GM23338 (cell line): ENCODE measurements around the gene SOD3. TPM values are rescaled to one million over a fixed set of nuclear protein-coding genes. Genes with fewer than 3 reads are reported as not detected.

ENCODE experiments used
- ATAC-seq: fragments of 200-7000 bp; cut with Tn5 transposase; 3 replicates; pipeline ENCODE4 v1.9.1; 2020
- DNase-seq: peaks from one replicate; pipeline ENCODE4 v3.0.0-alpha.2; 2015; ENCODE audit warnings: low spot score
- H2AFZ ChIP-seq: fragments of 200-600 bp; sonication (generic); 2 replicates; pipeline ENCODE4 v1.8.0; 2016; ENCODE audit warnings: antibody characterized with exemption, mild to moderate bottlenecking, moderate library complexity
- H3F3A ChIP-seq: fragments of 200-600 bp; sonication (generic); replicated peaks from 2 replicates; pipeline ENCODE4 v1.8.0; 2017; ENCODE audit warnings: antibody characterized with exemption, mixed run types, low read depth
- H3K27ac ChIP-seq: fragments of 200-600 bp; sonication (generic); 2 replicates; pipeline ENCODE4 v1.6.1; 2016; ENCODE audit warnings: low read depth
- H3K27me3 ChIP-seq: fragments of 200-600 bp; sonication (generic); 2 replicates; pipeline ENCODE4 v1.8.0; 2016; ENCODE audit warnings: mild to moderate bottlenecking, mixed run types, moderate library complexity; ENCODE audit not compliant: insufficient read depth
- H3K36me3 ChIP-seq: fragments of 200-600 bp; sonication (generic); 2 replicates; pipeline ENCODE4 v1.8.0; 2016; ENCODE audit warnings: mild to moderate bottlenecking; ENCODE audit not compliant: insufficient read depth
- H3K4me1 ChIP-seq: fragments of 200-600 bp; sonication (generic); 2 replicates; pipeline ENCODE4 v1.8.0; 2016; ENCODE audit warnings: mild to moderate bottlenecking, moderate library complexity; ENCODE audit not compliant: insufficient read depth
- H3K4me2 ChIP-seq: fragments of 200-600 bp; sonication (generic); 2 replicates; pipeline ENCODE4 v1.7.1; 2017; ENCODE audit warnings: mixed run types
- H3K4me3 ChIP-seq: fragments of 200-600 bp; sonication (generic); 2 replicates; pipeline ENCODE4 v1.6.1; 2016; ENCODE audit warnings: mixed run types
- H3K79me2 ChIP-seq: fragments of 200-600 bp; sonication (generic); replicated peaks from 2 replicates; pipeline ENCODE4 v1.8.0; 2017; ENCODE audit warnings: mild to moderate bottlenecking; ENCODE audit not compliant: insufficient read depth
- H3K9me2 ChIP-seq: fragments of 200-600 bp; sonication (generic); 2 replicates; pipeline ENCODE4 v1.8.0; 2017; ENCODE audit not compliant: insufficient read depth
- H4K20me1 ChIP-seq: fragments of 200-600 bp; sonication (generic); replicated peaks from 2 replicates; pipeline ENCODE4 v1.8.0; 2017; ENCODE audit warnings: mild to moderate bottlenecking; ENCODE audit not compliant: insufficient read depth
- H3K27ac Mint-ChIP-seq: 2 replicates; pipeline ENCODE4 v1.8.0; 2020; ENCODE audit warnings: inconsistent platforms, mild to moderate bottlenecking, moderate library complexity, mixed read lengths
- H3K27me3 Mint-ChIP-seq: 3 replicates; pipeline ENCODE4 v1.8.0; 2022; ENCODE audit warnings: low read depth, mild to moderate bottlenecking, moderate library complexity, mixed read lengths, inconsistent platforms; ENCODE audit not compliant: insufficient read depth, poor library complexity
- H3K36me3 Mint-ChIP-seq: 3 replicates; pipeline ENCODE4 v1.8.0; 2021; ENCODE audit warnings: low read depth, mild to moderate bottlenecking, inconsistent platforms, moderate library complexity, mixed read lengths
- H3K4me1 Mint-ChIP-seq: 3 replicates; pipeline ENCODE4 v1.8.0; 2020; ENCODE audit warnings: mild to moderate bottlenecking, inconsistent platforms, mixed read lengths
- H3K4me3 Mint-ChIP-seq: 3 replicates; pipeline ENCODE4 v1.8.0; 2021; ENCODE audit warnings: moderate library complexity, mild to moderate bottlenecking, inconsistent platforms, mixed read lengths
- H3K9me3 Mint-ChIP-seq: 3 replicates; pipeline ENCODE4 v1.8.0; 2020; ENCODE audit warnings: moderate library complexity, mild to moderate bottlenecking, inconsistent platforms, mixed read lengths
- CREB1 ChIP-seq: fragments of 250-450 bp; sonication (Bioruptor Pico); IDR thresholded peaks from 2 replicates; pipeline ENCODE4 v1.5.0; 2020; ENCODE audit warnings: low read depth, mild to moderate bottlenecking, moderate library complexity
- EZH2 ChIP-seq: fragments of 200-600 bp; sonication (generic); IDR thresholded peaks from one replicate; pipeline ENCODE4 v1.8.0; 2017; ENCODE audit warnings: antibody characterized with exemption, mild to moderate bottlenecking, low read depth; ENCODE audit not compliant: unreplicated experiment
- NANOG ChIP-seq: IDR thresholded peaks from 2 replicates; pipeline ENCODE4 v1.6.1; 2016; ENCODE audit warnings: antibody characterized with exemption, borderline replicate concordance
- ZNF331 ChIP-seq: fragments of 250-450 bp; sonication (Bioruptor Pico); IDR thresholded peaks from 2 replicates; pipeline ENCODE4 v1.5.0; 2020; ENCODE audit warnings: low read depth, mild to moderate bottlenecking, moderate library complexity
- polyA plus RNA-seq: library from polyadenylated mRNA; unstranded; fragments of >200 nt; fragmentation: Nextera tagmentation; extraction: Ambion mirVana; gene quantifications from 2 replicates; pipeline ENCODE4 v1.2.1, GENCODE V29; 2016
- total RNA-seq: library from RNA; depleted of rRNA; stranded (reverse); fragments of >200 nt; shearing (Covaris generic); gene quantifications from 2 replicates; pipeline ENCODE4 v1.2.3, GENCODE V29; 2014
- TF ChIP-seq, protein P1 (sequence below), 2 experiments: fragments of 200-600 bp in 1 of 2; sonication (generic) in 1 of 2; conservative IDR thresholded peaks; 2 replicates each; pipeline versions ENCODE4 v1.5.1 to v1.6.1; 2016 to 2017; ENCODE audit warnings: antibody characterized with exemption in 2 of 2, low read depth in 2 of 2, mild to moderate bottlenecking in 2 of 2, moderate library complexity in 1 of 2
- TF ChIP-seq, protein P2 (sequence below): IDR thresholded peaks from 2 replicates; pipeline ENCODE4 v1.6.1; 2016; ENCODE audit warnings: antibody characterized with exemption
- TF ChIP-seq, protein P3 (sequence below): fragments of 250-450 bp; sonication (Bioruptor Pico); IDR thresholded peaks from 2 replicates; pipeline ENCODE4 v1.5.0; 2020; ENCODE audit warnings: mild to moderate bottlenecking, moderate library complexity

The SOD3 gene
- total and polyA plus RNA-seq, 2 experiments from 2014 or later = 7.5 to 11.8 TPM

DNA sequence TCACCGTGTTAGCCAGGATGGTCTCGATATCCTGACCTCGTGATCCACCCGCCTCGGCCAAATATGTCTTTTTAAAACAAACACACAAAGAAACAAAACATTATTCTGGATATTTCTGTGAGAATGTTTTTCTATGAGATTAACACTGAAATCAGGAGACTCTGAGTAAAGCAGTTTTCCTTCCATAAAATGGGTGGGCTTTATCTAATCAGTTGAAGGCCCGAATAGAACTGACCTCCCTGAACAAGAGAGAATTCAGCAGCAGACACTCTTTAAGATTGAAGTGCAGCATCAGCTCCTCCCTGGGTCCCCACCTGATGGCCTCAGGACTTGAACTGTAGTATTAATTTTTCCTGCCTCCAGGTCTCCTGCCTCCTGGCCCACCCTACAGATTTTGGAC is 22.4 kb upstream of the SOD3 start:
- Histone ChIP-seq H3K4me3 (no peak overlapping the region), H3K36me3 (no peaks in the 10 kb centered on the region), H3K27ac (no peak overlapping the region), H3K79me2 (no peaks in the 10 kb centered on the region), H3K9me2 (0 out of 2 replicates have a peak, but pooled peaks cover 10% of the 10 kb centered on the region), H3K27me3 (no peaks in the 10 kb centered on the region), H3K4me1 (peaks cover 3% of the 10 kb centered on the region; the same call in 1 of the 2 replicates), H3K4me2 (no peak overlapping the region), H3F3A (0 out of 2 replicates have a peak, but pooled peaks cover 3% of the 10 kb centered on the region), H4K20me1 (no peaks in the 10 kb centered on the region), H2AFZ (no peak overlapping the region)
- no peak overlapping the region for H3K27ac Mint-ChIP-seq
- no peaks in the 10 kb centered on the region; the same call in 2 of the 3 replicates for H3K36me3 Mint-ChIP-seq
- DNase-seq (no peak), ATAC-seq (no peak)
- H3K27me3 Mint-ChIP-seq = peaks cover 2% of the 10 kb centered on the region
- H3K9me3 Mint-ChIP-seq = no peaks in the 10 kb centered on the region
- TF ChIP-seq CREB1 (CRISPR knock-in tag) (no peak), NANOG (no peak), EZH2 (no peak)
- TF ChIP-seq, protein P1, sequence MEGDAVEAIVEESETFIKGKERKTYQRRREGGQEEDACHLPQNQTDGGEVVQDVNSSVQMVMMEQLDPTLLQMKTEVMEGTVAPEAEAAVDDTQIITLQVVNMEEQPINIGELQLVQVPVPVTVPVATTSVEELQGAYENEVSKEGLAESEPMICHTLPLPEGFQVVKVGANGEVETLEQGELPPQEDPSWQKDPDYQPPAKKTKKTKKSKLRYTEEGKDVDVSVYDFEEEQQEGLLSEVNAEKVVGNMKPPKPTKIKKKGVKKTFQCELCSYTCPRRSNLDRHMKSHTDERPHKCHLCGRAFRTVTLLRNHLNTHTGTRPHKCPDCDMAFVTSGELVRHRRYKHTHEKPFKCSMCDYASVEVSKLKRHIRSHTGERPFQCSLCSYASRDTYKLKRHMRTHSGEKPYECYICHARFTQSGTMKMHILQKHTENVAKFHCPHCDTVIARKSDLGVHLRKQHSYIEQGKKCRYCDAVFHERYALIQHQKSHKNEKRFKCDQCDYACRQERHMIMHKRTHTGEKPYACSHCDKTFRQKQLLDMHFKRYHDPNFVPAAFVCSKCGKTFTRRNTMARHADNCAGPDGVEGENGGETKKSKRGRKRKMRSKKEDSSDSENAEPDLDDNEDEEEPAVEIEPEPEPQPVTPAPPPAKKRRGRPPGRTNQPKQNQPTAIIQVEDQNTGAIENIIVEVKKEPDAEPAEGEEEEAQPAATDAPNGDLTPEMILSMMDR (conservative IDR thresholded peaks at IDR 0.05; ENCODE audit: low read depth in 2 of 2) = no peak
- H3K4me3 Mint-ChIP-seq = no peak overlapping the region
- peaks cover 12% of the 10 kb centered on the region for H3K4me1 Mint-ChIP-seq

DNA sequence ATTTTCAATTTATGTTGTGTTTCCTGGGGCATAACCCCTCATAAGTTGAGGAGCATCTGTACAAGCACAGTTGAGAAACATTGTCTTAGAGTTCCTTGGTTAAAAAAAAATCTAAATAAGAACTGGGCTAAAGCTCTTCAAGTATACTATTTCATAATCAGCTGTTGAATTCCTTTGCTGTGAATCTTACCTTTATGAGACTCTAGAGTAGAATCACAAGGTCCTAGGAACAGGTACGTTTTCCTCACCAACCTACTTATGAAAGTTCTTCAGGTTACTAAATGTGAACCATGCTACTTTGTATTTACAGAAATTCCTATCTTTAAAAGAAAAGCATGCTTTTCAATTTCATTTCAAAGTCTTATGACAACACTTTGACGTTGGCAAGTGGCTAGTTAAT is 20.9 kb upstream of the SOD3 start:
- H3K4me1 Mint-ChIP-seq = peaks cover 12% of the 10 kb centered on the region
- no peak for ATAC-seq
- TF ChIP-seq, protein P1 (conservative IDR thresholded peaks at IDR 0.05; ENCODE audit: low read depth in 2 of 2) = no peak
- TF ChIP-seq NANOG (no peak), ZNF331 (CRISPR knock-in tag) (no peak)
- TF ChIP-seq, protein P2, sequence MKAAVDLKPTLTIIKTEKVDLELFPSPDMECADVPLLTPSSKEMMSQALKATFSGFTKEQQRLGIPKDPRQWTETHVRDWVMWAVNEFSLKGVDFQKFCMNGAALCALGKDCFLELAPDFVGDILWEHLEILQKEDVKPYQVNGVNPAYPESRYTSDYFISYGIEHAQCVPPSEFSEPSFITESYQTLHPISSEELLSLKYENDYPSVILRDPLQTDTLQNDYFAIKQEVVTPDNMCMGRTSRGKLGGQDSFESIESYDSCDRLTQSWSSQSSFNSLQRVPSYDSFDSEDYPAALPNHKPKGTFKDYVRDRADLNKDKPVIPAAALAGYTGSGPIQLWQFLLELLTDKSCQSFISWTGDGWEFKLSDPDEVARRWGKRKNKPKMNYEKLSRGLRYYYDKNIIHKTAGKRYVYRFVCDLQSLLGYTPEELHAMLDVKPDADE = no peak
- TF ChIP-seq, protein P3, sequence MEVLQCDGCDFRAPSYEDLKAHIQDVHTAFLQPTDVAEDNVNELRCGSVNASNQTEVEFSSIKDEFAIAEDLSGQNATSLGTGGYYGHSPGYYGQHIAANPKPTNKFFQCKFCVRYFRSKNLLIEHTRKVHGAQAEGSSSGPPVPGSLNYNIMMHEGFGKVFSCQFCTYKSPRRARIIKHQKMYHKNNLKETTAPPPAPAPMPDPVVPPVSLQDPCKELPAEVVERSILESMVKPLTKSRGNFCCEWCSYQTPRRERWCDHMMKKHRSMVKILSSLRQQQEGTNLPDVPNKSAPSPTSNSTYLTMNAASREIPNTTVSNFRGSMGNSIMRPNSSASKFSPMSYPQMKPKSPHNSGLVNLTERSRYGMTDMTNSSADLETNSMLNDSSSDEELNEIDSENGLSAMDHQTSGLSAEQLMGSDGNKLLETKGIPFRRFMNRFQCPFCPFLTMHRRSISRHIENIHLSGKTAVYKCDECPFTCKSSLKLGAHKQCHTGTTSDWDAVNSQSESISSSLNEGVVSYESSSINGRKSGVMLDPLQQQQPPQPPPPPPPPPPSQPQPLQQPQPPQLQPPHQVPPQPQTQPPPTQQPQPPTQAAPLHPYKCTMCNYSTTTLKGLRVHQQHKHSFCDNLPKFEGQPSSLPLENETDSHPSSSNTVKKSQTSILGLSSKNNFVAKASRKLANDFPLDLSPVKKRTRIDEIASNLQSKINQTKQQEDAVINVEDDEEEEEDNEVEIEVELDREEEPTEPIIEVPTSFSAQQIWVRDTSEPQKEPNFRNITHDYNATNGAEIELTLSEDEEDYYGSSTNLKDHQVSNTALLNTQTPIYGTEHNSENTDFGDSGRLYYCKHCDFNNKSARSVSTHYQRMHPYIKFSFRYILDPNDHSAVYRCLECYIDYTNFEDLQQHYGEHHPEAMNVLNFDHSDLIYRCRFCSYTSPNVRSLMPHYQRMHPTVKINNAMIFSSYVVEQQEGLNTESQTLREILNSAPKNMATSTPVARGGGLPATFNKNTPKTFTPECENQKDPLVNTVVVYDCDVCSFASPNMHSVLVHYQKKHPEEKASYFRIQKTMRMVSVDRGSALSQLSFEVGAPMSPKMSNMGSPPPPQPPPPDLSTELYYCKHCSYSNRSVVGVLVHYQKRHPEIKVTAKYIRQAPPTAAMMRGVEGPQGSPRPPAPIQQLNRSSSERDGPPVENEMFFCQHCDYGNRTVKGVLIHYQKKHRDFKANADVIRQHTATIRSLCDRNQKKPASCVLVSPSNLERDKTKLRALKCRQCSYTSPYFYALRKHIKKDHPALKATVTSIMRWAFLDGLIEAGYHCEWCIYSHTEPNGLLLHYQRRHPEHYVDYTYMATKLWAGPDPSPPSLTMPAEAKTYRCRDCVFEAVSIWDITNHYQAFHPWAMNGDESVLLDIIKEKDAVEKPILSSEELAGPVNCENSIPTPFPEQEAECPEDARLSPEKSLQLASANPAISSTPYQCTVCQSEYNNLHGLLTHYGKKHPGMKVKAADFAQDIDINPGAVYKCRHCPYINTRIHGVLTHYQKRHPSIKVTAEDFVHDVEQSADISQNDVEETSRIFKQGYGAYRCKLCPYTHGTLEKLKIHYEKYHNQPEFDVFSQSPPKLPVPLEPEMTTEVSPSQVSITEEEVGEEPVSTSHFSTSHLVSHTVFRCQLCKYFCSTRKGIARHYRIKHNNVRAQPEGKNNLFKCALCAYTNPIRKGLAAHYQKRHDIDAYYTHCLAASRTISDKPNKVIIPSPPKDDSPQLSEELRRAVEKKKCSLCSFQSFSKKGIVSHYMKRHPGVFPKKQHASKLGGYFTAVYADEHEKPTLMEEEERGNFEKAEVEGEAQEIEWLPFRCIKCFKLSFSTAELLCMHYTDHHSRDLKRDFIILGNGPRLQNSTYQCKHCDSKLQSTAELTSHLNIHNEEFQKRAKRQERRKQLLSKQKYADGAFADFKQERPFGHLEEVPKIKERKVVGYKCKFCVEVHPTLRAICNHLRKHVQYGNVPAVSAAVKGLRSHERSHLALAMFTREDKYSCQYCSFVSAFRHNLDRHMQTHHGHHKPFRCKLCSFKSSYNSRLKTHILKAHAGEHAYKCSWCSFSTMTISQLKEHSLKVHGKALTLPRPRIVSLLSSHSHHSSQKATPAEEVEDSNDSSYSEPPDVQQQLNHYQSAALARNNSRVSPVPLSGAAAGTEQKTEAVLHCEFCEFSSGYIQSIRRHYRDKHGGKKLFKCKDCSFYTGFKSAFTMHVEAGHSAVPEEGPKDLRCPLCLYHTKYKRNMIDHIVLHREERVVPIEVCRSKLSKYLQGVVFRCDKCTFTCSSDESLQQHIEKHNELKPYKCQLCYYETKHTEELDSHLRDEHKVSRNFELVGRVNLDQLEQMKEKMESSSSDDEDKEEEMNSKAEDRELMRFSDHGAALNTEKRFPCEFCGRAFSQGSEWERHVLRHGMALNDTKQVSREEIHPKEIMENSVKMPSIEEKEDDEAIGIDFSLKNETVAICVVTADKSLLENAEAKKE (CRISPR knock-in tag) = no peak
- peaks cover 2% of the 10 kb centered on the region for H3K27me3 Mint-ChIP-seq
- Histone ChIP-seq H3K4me2 (no peak overlapping the region), H4K20me1 (no peaks in the 10 kb centered on the region), H3K27me3 (no peaks in the 10 kb centered on the region), H3K79me2 (no peaks in the 10 kb centered on the region), H3K4me1 (peaks cover 3% of the 10 kb centered on the region; the same call in 1 of the 2 replicates), H3K27ac (no peak overlapping the region), H3F3A (0 out of 2 replicates have a peak, but pooled peaks cover 3% of the 10 kb centered on the region), H3K4me3 (no peak overlapping the region), H3K36me3 (no peaks in the 10 kb centered on the region), H3K9me2 (0 out of 2 replicates have a peak, but pooled peaks cover 6% of the 10 kb centered on the region), H2AFZ (no peak overlapping the region)
- H3K27ac Mint-ChIP-seq = no peak overlapping the region
- H3K4me3 Mint-ChIP-seq = no peak overlapping the region
- no peak for DNase-seq
- no peaks in the 10 kb centered on the region for H3K9me3 Mint-ChIP-seq
- H3K36me3 Mint-ChIP-seq = no peaks in the 10 kb centered on the region; the same call in 2 of the 3 replicates
